Neural crest cell (in vitro differentiated cells): ENCODE data around the gene SUSD5. TPM values are rescaled to one million over a fixed set of nuclear protein-coding genes. Genes with fewer than 3 reads are reported as not detected.

Source experiments
- DNase-seq: peaks from one replicate; pipeline ENCODE4 v3.0.0; 2021; ENCODE audit warnings: low read depth, mixed read lengths, low spot score
- H3K27ac Mint-ChIP-seq: one replicate; pipeline ENCODE4 v1.8.0; 2021; ENCODE audit warnings: mild to moderate bottlenecking, mixed read lengths; ENCODE audit not compliant: unreplicated experiment
- H3K27me3 Mint-ChIP-seq: 2 replicates; pipeline ENCODE4 v1.8.0; 2021; ENCODE audit warnings: low read depth, mild to moderate bottlenecking, mixed read lengths
- H3K36me3 Mint-ChIP-seq: 2 replicates; pipeline ENCODE4 v1.8.0; 2021; ENCODE audit warnings: low read depth, mild to moderate bottlenecking, mixed read lengths
- H3K4me1 Mint-ChIP-seq: 2 replicates; pipeline ENCODE4 v1.8.0; 2021; ENCODE audit warnings: mixed read lengths
- H3K4me3 Mint-ChIP-seq: one replicate; pipeline ENCODE4 v1.8.0; 2021; ENCODE audit warnings: mild to moderate bottlenecking, mixed read lengths
- H3K9me3 Mint-ChIP-seq: 2 replicates; pipeline ENCODE4 v1.8.0; 2021; ENCODE audit warnings: mixed read lengths
- CTCF ChIP-seq: fragments of 200-600 bp; sonication (generic); conservative IDR thresholded peaks from 2 replicates; pipeline ENCODE4 v1.5.0; 2021; ENCODE audit warnings: antibody characterized with exemption, mild to moderate bottlenecking
- total RNA-seq: library from RNA; stranded (reverse); gene quantifications from 2 replicates; pipeline ENCODE4 v1.2.1, GENCODE V29; 2021

Gene SUSD5
- total RNA-seq, 1 donor from 2014 or later, result 2.1 TPM

GRCh38 chr3:33174095-33174494 is 44.5 kb downstream of the SUSD5 start:
- H3K27me3 Mint-ChIP-seq, result no peaks in the 10 kb centered on the region
- H3K9me3 Mint-ChIP-seq, result peaks cover 5% of the 10 kb centered on the region
- no peak for DNase-seq
- peaks cover 4% of the 10 kb centered on the region for H3K4me1 Mint-ChIP-seq
- no peaks in the 10 kb centered on the region for H3K36me3 Mint-ChIP-seq
- H3K4me3 Mint-ChIP-seq, result no peak overlapping the region
- no peak overlapping the region for H3K27ac Mint-ChIP-seq
- TF ChIP-seq CTCF, result no peak

GRCh38 chr3:33173672-33174071 is 44.9 kb downstream of the SUSD5 start:
- H3K27me3 Mint-ChIP-seq, result no peaks in the 10 kb centered on the region
- DNase-seq, result no peak
- no peak overlapping the region for H3K27ac Mint-ChIP-seq
- peaks cover 4% of the 10 kb centered on the region for H3K9me3 Mint-ChIP-seq
- H3K4me1 Mint-ChIP-seq, result peaks cover 4% of the 10 kb centered on the region
- no peak for TF ChIP-seq CTCF
- H3K4me3 Mint-ChIP-seq, result no peak overlapping the region
- H3K36me3 Mint-ChIP-seq, result no peaks in the 10 kb centered on the region

- no peak for DNase-seq
- Mint-ChIP-seq H3K4me1 (peaks cover 4% of the 10 kb centered on the region), H3K27ac (no peak overlapping the region), H3K4me3 (no peak overlapping the region), H3K36me3 (no peaks in the 10 kb centered on the region), H3K27me3 (no peaks in the 10 kb centered on the region), H3K9me3 (peaks cover 3% of the 10 kb centered on the region)
- TF ChIP-seq CTCF, result no peak
These were observed 45.5 kb downstream of the SUSD5 start for GRCh38 chr3:33173103-33173502.

GRCh38 chr3:33171580-33171979 is 47.0 kb downstream of the SUSD5 start:
- H3K36me3 Mint-ChIP-seq, result no peaks in the 10 kb centered on the region
- DNase-seq, result no peak
- H3K9me3 Mint-ChIP-seq, result no peaks in the 10 kb centered on the region
- H3K27ac Mint-ChIP-seq, result no peak overlapping the region
- H3K27me3 Mint-ChIP-seq, result no peaks in the 10 kb centered on the region
- no peak overlapping the region for H3K4me3 Mint-ChIP-seq
- TF ChIP-seq CTCF, result no peak
- H3K4me1 Mint-ChIP-seq, result peaks cover 7% of the 10 kb centered on the region

GRCh38 chr3:33170531-33170930 is 48.1 kb downstream of the SUSD5 start:
- no peak overlapping the region for H3K27ac Mint-ChIP-seq
- H3K4me1 Mint-ChIP-seq, result peaks cover 7% of the 10 kb centered on the region
- no peaks in the 10 kb centered on the region for H3K9me3 Mint-ChIP-seq
- DNase-seq, result no peak
- no peak overlapping the region for H3K4me3 Mint-ChIP-seq
- no peaks in the 10 kb centered on the region for H3K36me3 Mint-ChIP-seq
- no peaks in the 10 kb centered on the region for H3K27me3 Mint-ChIP-seq
- no peak for TF ChIP-seq CTCF
